ENCODE measurements around the gene CTDSPL. TPM values are rescaled to one million over a fixed set of nuclear protein-coding genes. Genes with fewer than 3 reads are reported as not detected.

The CTDSPL gene
- total and polyA plus RNA-seq, 11 donors: 9.2 to 54.6 (median 36.0) TPM

GRCh38 chr3:37905987-37906674 is 44.5 kb downstream of the CTDSPL start:
- peak in 3 of 5 donors; percentile 38 to 45 (median 41) for DNase-seq
- peak; percentile 59 to 71 (median 66) for ATAC-seq
- Histone ChIP-seq H3K27ac (peak overlapping the region; percentile 40 to 88 (median 60)), H3K4me3 (no peak overlapping the region), H3K27me3 (no peaks in the 10 kb centered on the region), H3K36me3 (no peaks in the 10 kb centered on the region), H3K9me3 (no peaks in the 10 kb centered on the region), H3K4me1 (peaks cover 0 to 73% (median 46%) of the 10 kb centered on the region in 12 donors)
- intact Hi-C loops (cut with DNase I): no loop called here
- no peak for TF ChIP-seq CTCF (IDR thresholded peaks at IDR 0.05)
- no peak for TF ChIP-seq POLR2A (IDR thresholded peaks at IDR 0.05)
- WGBS, 4 donors: 56 to 70% (median 62%) methylated on average over 7 to 8 of the region's 8 CpGs

- no peak for TF ChIP-seq CTCF (IDR thresholded peaks at IDR 0.05)
- TF ChIP-seq POLR2A (IDR thresholded peaks at IDR 0.05): no peak
- no peak for ATAC-seq
- H3K4me3 ChIP-seq: no peak overlapping the region
- 68 to 76% (median 72%) methylated on average over 5 of the region's 5 CpGs for WGBS, 4 donors
- intact Hi-C loops (cut with DNase I): no loop called here
- H3K4me1 ChIP-seq: peaks cover 0 to 67% (median 42%) of the 10 kb centered on the region in 12 donors
- H3K36me3 ChIP-seq: no peaks in the 10 kb centered on the region
- no peaks in the 10 kb centered on the region for H3K27me3 ChIP-seq
- no peak for DNase-seq
- peak overlapping the region; percentile 40 to 88 (median 60) for H3K27ac ChIP-seq
- H3K9me3 ChIP-seq: no peaks in the 10 kb centered on the region
Measured at GRCh38 chr3:37906734-37907282, 45.1 kb downstream of the CTDSPL start.

- H3K27ac ChIP-seq: peak overlapping the region in 6 of 12 donors; percentile 40 to 88 (median 68)
- ATAC-seq (no peak), DNase-seq (no peak)
- no peaks in the 10 kb centered on the region for H3K36me3 ChIP-seq
- H3K4me1 ChIP-seq: peaks cover 0 to 65% (median 41%) of the 10 kb centered on the region in 12 donors
- no peak overlapping the region for H3K4me3 ChIP-seq
- H3K9me3 ChIP-seq: no peaks in the 10 kb centered on the region
- intact Hi-C loops (cut with DNase I): no loop called here
- WGBS, 4 donors: 55 to 79% (median 65%) methylated on average over 2 of the region's 2 CpGs
- no peak for TF ChIP-seq CTCF (IDR thresholded peaks at IDR 0.05)
- no peak for TF ChIP-seq POLR2A (IDR thresholded peaks at IDR 0.05)
- no peaks in the 10 kb centered on the region for H3K27me3 ChIP-seq
Measured at GRCh38 chr3:37907371-37907770, 45.7 kb downstream of the CTDSPL start.

GRCh38 chr3:37907906-37908305 is 46.2 kb downstream of the CTDSPL start:
- no peak for ATAC-seq
- 80 to 90% (median 83%) methylated on average over 6 of the region's 6 CpGs for WGBS, 4 donors
- no peak for TF ChIP-seq POLR2A (IDR thresholded peaks at IDR 0.05)
- TF ChIP-seq CTCF (IDR thresholded peaks at IDR 0.05): no peak
- Histone ChIP-seq H3K4me3 (no peak overlapping the region), H3K36me3 (no peaks in the 10 kb centered on the region), H3K27me3 (no peaks in the 10 kb centered on the region), H3K9me3 (no peaks in the 10 kb centered on the region), H3K4me1 (peaks cover 0 to 65% (median 41%) of the 10 kb centered on the region in 12 donors), H3K27ac (no peak overlapping the region)
- DNase-seq: no peak
- intact Hi-C loops (cut with DNase I): no loop called here
